Measurements from ENCODE around the gene MANSC4. TPM values are rescaled to one million over a fixed set of nuclear protein-coding genes. Genes with fewer than 3 reads are reported as not detected.

MANSC4 gene
- total RNA-seq, 1 experiment from 2014 or later, result not detected

- in situ Hi-C loops (cut with HindIII; ENCODE audit: low pct_unique_long_range_greater_than_20kb, low sequenced_read_pairs) (no loop called here), intact Hi-C loops (cut with micrococcal nuclease; ENCODE audit: unreplicated experiment) (no loop called here)
- no TSS peak for BruUV-seq (replicated peaks)
- Histone ChIP-seq H3K27me3 (ENCODE audit: control insufficient read depth, insufficient read depth, low read length) (no peaks in the 10 kb centered on the region), H3K36me3 (ENCODE audit: control insufficient read depth, insufficient read depth, low read length) (peaks cover 6% of the 10 kb centered on the region; the same call in 1 of the 2 replicates), H3K4me1 (ENCODE audit: control insufficient read depth, insufficient read depth, low read length) (0 out of 2 replicates have a peak, but pooled peaks cover under 1% of the 10 kb centered on the region), H3K27ac (ENCODE audit: low read length) (no peak overlapping the region), H3K4me3 (ENCODE audit: low read depth in 2 of 2, low read length in 2 of 2) (no peak overlapping the region), H3K9me3 (ENCODE audit: control insufficient read depth, insufficient read depth, low read depth, low read length) (no peaks in the 10 kb centered on the region)
- DNase-seq (ENCODE audit: low read depth, low spot score) (no peak), ATAC-seq (no peak)
- TF ChIP-seq SIN3A (IDR thresholded peaks at IDR 0.05; ENCODE audit: borderline replicate concordance, insufficient read depth, low read depth, low read length), result no peak
- no peak for TF ChIP-seq POLR2AphosphoS5 (IDR thresholded peaks at IDR 0.05; ENCODE audit: low read depth, low read length)
- no peak for TF ChIP-seq TCF7L2 (IDR thresholded peaks at IDR 0.05; ENCODE audit: low read depth, low read length)
- TF ChIP-seq, protein P1, sequence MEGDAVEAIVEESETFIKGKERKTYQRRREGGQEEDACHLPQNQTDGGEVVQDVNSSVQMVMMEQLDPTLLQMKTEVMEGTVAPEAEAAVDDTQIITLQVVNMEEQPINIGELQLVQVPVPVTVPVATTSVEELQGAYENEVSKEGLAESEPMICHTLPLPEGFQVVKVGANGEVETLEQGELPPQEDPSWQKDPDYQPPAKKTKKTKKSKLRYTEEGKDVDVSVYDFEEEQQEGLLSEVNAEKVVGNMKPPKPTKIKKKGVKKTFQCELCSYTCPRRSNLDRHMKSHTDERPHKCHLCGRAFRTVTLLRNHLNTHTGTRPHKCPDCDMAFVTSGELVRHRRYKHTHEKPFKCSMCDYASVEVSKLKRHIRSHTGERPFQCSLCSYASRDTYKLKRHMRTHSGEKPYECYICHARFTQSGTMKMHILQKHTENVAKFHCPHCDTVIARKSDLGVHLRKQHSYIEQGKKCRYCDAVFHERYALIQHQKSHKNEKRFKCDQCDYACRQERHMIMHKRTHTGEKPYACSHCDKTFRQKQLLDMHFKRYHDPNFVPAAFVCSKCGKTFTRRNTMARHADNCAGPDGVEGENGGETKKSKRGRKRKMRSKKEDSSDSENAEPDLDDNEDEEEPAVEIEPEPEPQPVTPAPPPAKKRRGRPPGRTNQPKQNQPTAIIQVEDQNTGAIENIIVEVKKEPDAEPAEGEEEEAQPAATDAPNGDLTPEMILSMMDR (IDR thresholded peaks at IDR 0.05), result no peak
- TF ChIP-seq, protein P2, sequence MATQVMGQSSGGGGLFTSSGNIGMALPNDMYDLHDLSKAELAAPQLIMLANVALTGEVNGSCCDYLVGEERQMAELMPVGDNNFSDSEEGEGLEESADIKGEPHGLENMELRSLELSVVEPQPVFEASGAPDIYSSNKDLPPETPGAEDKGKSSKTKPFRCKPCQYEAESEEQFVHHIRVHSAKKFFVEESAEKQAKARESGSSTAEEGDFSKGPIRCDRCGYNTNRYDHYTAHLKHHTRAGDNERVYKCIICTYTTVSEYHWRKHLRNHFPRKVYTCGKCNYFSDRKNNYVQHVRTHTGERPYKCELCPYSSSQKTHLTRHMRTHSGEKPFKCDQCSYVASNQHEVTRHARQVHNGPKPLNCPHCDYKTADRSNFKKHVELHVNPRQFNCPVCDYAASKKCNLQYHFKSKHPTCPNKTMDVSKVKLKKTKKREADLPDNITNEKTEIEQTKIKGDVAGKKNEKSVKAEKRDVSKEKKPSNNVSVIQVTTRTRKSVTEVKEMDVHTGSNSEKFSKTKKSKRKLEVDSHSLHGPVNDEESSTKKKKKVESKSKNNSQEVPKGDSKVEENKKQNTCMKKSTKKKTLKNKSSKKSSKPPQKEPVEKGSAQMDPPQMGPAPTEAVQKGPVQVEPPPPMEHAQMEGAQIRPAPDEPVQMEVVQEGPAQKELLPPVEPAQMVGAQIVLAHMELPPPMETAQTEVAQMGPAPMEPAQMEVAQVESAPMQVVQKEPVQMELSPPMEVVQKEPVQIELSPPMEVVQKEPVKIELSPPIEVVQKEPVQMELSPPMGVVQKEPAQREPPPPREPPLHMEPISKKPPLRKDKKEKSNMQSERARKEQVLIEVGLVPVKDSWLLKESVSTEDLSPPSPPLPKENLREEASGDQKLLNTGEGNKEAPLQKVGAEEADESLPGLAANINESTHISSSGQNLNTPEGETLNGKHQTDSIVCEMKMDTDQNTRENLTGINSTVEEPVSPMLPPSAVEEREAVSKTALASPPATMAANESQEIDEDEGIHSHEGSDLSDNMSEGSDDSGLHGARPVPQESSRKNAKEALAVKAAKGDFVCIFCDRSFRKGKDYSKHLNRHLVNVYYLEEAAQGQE (IDR thresholded peaks at IDR 0.05; ENCODE audit: insufficient read depth in 1 of 2, low read depth in 2 of 2, low read length in 1 of 2), result no peak
- ChIA-PET POLR2A (interaction anchor here (0.9 kb wide), 1 partner anchor 18 kb away, joined by 3 read pairs; no protein-coding TSS in a partner anchor), CTCF (interaction anchor here (0.6 kb wide), 1 partner anchor 183 kb away, joined by 5 read pairs; no protein-coding TSS in a partner anchor)
Observed at GRCh38 chr12:27787559-27787958, 7.5 kb upstream of the MANSC4 start.

DNA sequence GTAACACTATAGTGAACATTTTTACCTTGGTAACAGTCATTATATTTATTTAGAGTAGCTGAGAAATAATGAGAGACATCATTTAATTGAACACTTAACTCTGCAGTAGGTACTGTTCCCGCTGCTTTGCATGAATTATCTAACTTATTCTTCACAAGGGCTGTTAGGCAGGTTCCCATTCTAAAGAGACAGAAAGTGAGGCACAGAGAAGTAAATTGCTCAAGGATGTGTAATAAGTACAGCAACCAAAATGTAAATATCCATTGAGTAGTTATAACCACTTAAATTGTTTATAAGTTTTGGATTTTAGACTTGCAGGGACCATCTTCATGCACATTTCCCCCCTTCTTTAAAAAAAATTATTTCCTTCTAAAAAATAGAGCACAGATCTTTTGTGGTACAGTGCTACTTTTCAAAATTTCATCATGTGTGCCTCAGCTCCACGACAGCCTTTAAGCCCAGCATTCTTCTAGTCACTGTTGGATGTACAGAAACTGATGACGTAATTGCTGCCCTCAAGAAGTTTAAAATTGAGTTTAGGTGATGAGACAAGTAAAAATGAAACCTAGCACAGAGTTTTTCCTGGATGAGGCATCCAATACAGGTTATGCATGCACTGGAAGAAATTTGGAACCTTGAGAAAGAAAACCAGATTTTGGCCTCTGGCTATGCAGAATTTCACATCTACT is 6.0 kb upstream of the MANSC4 start:
- H3K4me3 ChIP-seq (ENCODE audit: low read depth in 2 of 2, low read length in 2 of 2), result no peak overlapping the region

More for the DNA sequence above, 6.0 kb upstream of the MANSC4 start:
- DNase-seq (ENCODE audit: low read depth, low spot score) (peak; percentile 68), ATAC-seq (0 out of 2 replicates have a peak, but pooled peaks have one; percentile 19)
- ChIA-PET POLR2A (no interaction called here), CTCF (no interaction called here)
- no peaks in the 10 kb centered on the region for H3K9me3 ChIP-seq (ENCODE audit: control insufficient read depth, insufficient read depth, low read depth, low read length)
- no peaks in the 10 kb centered on the region for H3K27me3 ChIP-seq (ENCODE audit: control insufficient read depth, insufficient read depth, low read length)
- peaks cover 15% of the 10 kb centered on the region for H3K4me1 ChIP-seq (ENCODE audit: control insufficient read depth, insufficient read depth, low read length)
- in situ Hi-C loops (cut with HindIII; ENCODE audit: low pct_unique_long_range_greater_than_20kb, low sequenced_read_pairs), result no loop called here
- intact Hi-C loops (cut with micrococcal nuclease; ENCODE audit: unreplicated experiment), result no loop called here
- BruUV-seq (replicated peaks), result no TSS peak
- H3K36me3 ChIP-seq (ENCODE audit: control insufficient read depth, insufficient read depth, low read length), result peaks cover 5% of the 10 kb centered on the region; the same call in 1 of the 2 replicates
- no peak overlapping the region for H3K27ac ChIP-seq (ENCODE audit: low read length)
- TF ChIP-seq TCF7L2 (IDR thresholded peaks at IDR 0.05; ENCODE audit: low read depth, low read length) (no peak), POLR2AphosphoS5 (IDR thresholded peaks at IDR 0.05; ENCODE audit: low read depth, low read length) (no peak), SIN3A (IDR thresholded peaks at IDR 0.05; ENCODE audit: borderline replicate concordance, insufficient read depth, low read depth, low read length) (no peak)
- TF ChIP-seq, protein P2 (IDR thresholded peaks at IDR 0.05; ENCODE audit: insufficient read depth in 1 of 2, low read depth in 2 of 2, low read length in 1 of 2), result no peak
- TF ChIP-seq, protein P1 (IDR thresholded peaks at IDR 0.05), result no peak
